KOPT-K1 (cell line): ENCODE results near the gene PAOX.
"Not testable (repeated sequence)": the region's sequence is repeated elsewhere in the genome, so short reads cannot be mapped to it uniquely, and the experiment has no call there.

Source experiments
- H3K27ac ChIP-seq: fragments of 200-600 bp; sonication (generic); 2 replicates; pipeline ENCODE4 v1.5.1; 2016; ENCODE audit warnings: antibody characterized with exemption, mild to moderate bottlenecking, low read depth, low read length; ENCODE audit not compliant: poor library complexity, severe bottlenecking
- H3K36me3 ChIP-seq: fragments of 200-600 bp; sonication (generic); 2 replicates; pipeline ENCODE4 v1.5.1; 2017; ENCODE audit warnings: antibody characterized with exemption, mild to moderate bottlenecking, low read length, moderate library complexity; ENCODE audit not compliant: insufficient read depth
- H3K9me3 ChIP-seq: fragments of 200-600 bp; sonication (generic); 2 replicates; pipeline ENCODE4 v1.5.1; 2017; ENCODE audit warnings: antibody characterized with exemption, low read length, mild to moderate bottlenecking; ENCODE audit not compliant: insufficient read depth, poor library complexity, severe bottlenecking

The PAOX gene

GRCh38 chr10:133419211-133419950 lies 40.3 kb downstream of the PAOX start:
- Histone ChIP-seq H3K9me3 (peaks cover 26% of the 10 kb centered on the region), H3K36me3 (peaks cover 63% of the 10 kb centered on the region), H3K27ac (no peak overlapping the region)

- Histone ChIP-seq H3K36me3 (peaks cover 60% of the 10 kb centered on the region), H3K27ac (no peak overlapping the region), H3K9me3 (peaks cover 24% of the 10 kb centered on the region)
Observed at GRCh38 chr10:133420028-133420427, 41.0 kb downstream of the PAOX start.

- peaks cover 55% of the 10 kb centered on the region for H3K36me3 ChIP-seq
- H3K9me3 ChIP-seq, result peaks cover 18% of the 10 kb centered on the region
- no peak overlapping the region for H3K27ac ChIP-seq
Observed at GRCh38 chr10:133420579-133420978, 41.5 kb downstream of the PAOX start.

- Histone ChIP-seq H3K36me3 (peaks cover 49% of the 10 kb centered on the region; the same call in 1 of the 2 replicates), H3K27ac (no peak overlapping the region), H3K9me3 (peaks cover 13% of the 10 kb centered on the region)
Observed at GRCh38 chr10:133421336-133422222, 42.5 kb downstream of the PAOX start.

GRCh38 chr10:133422223-133422806 lies 43.3 kb downstream of the PAOX start:
- H3K27ac ChIP-seq, result no peak overlapping the region
- peaks cover 13% of the 10 kb centered on the region for H3K9me3 ChIP-seq
- H3K36me3 ChIP-seq, result peaks cover 49% of the 10 kb centered on the region; the same call in 1 of the 2 replicates

GRCh38 chr10:133422807-133423771 lies 44.0 kb downstream of the PAOX start:
- no peak overlapping the region for H3K27ac ChIP-seq
- peaks cover 45% of the 10 kb centered on the region; the same call in 1 of the 2 replicates for H3K36me3 ChIP-seq
- peaks cover 14% of the 10 kb centered on the region for H3K9me3 ChIP-seq

- H3K36me3 ChIP-seq, result peaks cover 34% of the 10 kb centered on the region; the same call in 1 of the 2 replicates
- not testable (repeated sequence) for H3K27ac ChIP-seq
Observed at GRCh38 chr10:133424102-133424501, 45.0 kb downstream of the PAOX start.

GRCh38 chr10:133424601-133425000 lies 45.5 kb downstream of the PAOX start, which contains the start of gene SPRN:
TSS of gene SPRN (minus strand) at chr10:133424625. CDS start at chr10:133423681, 944 bp downstream.
- H3K27ac ChIP-seq, result not testable (repeated sequence)
- Histone ChIP-seq H3K9me3 (peaks cover 28% of the 10 kb centered on the region), H3K36me3 (peaks cover 29% of the 10 kb centered on the region; the same call in 1 of the 2 replicates)

More at GRCh38 chr10:133424102-133424501, 45.0 kb downstream of the PAOX start:
- H3K9me3 ChIP-seq, result peaks cover 23% of the 10 kb centered on the region

- H3K9me3 ChIP-seq, result peaks cover 15% of the 10 kb centered on the region
- H3K36me3 ChIP-seq, H3K27ac ChIP-seq: not testable (repeated sequence)
Observed at GRCh38 chr10:133429571-133429970, 50.5 kb downstream of the PAOX start.

GRCh38 chr10:133431888-133432613 lies 53.0 kb downstream of the PAOX start:
- H3K9me3 ChIP-seq, result peaks cover 15% of the 10 kb centered on the region
- H3K27ac ChIP-seq, H3K36me3 ChIP-seq: not testable (repeated sequence)

GRCh38 chr10:133432789-133433188 lies 53.7 kb downstream of the PAOX start:
- not testable (repeated sequence) for H3K36me3 ChIP-seq, H3K27ac ChIP-seq
- peaks cover 15% of the 10 kb centered on the region for H3K9me3 ChIP-seq

GRCh38 chr10:133438711-133439273 lies 59.7 kb downstream of the PAOX start:
- H3K36me3 ChIP-seq, result no peaks in the 10 kb centered on the region
- no peak overlapping the region for H3K27ac ChIP-seq
- H3K9me3 ChIP-seq, result no peaks in the 10 kb centered on the region
